Stimulated activated naive B cell treated with anti-CD40 and anti-IgM and Interleukin-4, amounts not matched to agents 10 μg/mL and 1 μg/mL and 100 μg/mL, for 72 hours (primary cell): ENCODE measurements around the gene NAV2.

Experiments used
- ATAC-seq, 2 donors: fragments of 150-1000 bp; cut with Tn5 transposase; replicated peaks; 2 replicates each; pipeline ENCODE4 v1.10.0; 2021; ENCODE audit warnings: moderate library complexity in 1 of 2
- DNase-seq: peaks from one replicate; pipeline ENCODE4 v3.0.0; 2021
- H3K27ac Mint-ChIP-seq: one replicate; pipeline ENCODE4 v1.8.0; 2022; ENCODE audit warnings: mild to moderate bottlenecking, mixed read lengths
- H3K27me3 Mint-ChIP-seq, 2 donors: one replicate each; pipeline ENCODE4 v1.8.0; 2022; ENCODE audit warnings: mixed read lengths in 2 of 2
- H3K36me3 Mint-ChIP-seq, 2 donors: one replicate each; pipeline ENCODE4 v1.8.0; 2022; ENCODE audit warnings: mixed read lengths in 2 of 2, mild to moderate bottlenecking in 1 of 2
- H3K4me1 Mint-ChIP-seq, 2 donors: one replicate each; pipeline ENCODE4 v1.8.0; 2022; ENCODE audit warnings: mixed read lengths in 2 of 2, mild to moderate bottlenecking in 1 of 2
- H3K4me3 Mint-ChIP-seq, 2 donors: one replicate each; pipeline ENCODE4 v1.8.0; 2022; ENCODE audit warnings: mild to moderate bottlenecking in 2 of 2, mixed read lengths in 2 of 2, moderate library complexity in 1 of 2
- H3K9me3 Mint-ChIP-seq, 2 donors: one replicate each; pipeline ENCODE4 v1.8.0; 2022; ENCODE audit warnings: mixed read lengths in 2 of 2, mild to moderate bottlenecking in 1 of 2

Gene NAV2

GRCh38 chr11:19852288-19852687 lies 139.7 kb downstream of the NAV2 start:
- H3K9me3 Mint-ChIP-seq = peaks cover 3 to 4% of the 10 kb centered on the region in 2 donors
- H3K4me3 Mint-ChIP-seq = no peak overlapping the region
- no peaks in the 10 kb centered on the region for H3K27me3 Mint-ChIP-seq
- H3K27ac Mint-ChIP-seq = no peak overlapping the region
- H3K36me3 Mint-ChIP-seq = peaks cover 0 to 4% of the 10 kb centered on the region in 2 donors
- ATAC-seq (no peak), DNase-seq (no peak)
- H3K4me1 Mint-ChIP-seq = no peaks in the 10 kb centered on the region

- ATAC-seq = no peak
- H3K4me1 Mint-ChIP-seq = no peaks in the 10 kb centered on the region
- H3K9me3 Mint-ChIP-seq = peaks cover 3 to 4% of the 10 kb centered on the region in 2 donors
- no peaks in the 10 kb centered on the region for H3K27me3 Mint-ChIP-seq
- H3K27ac Mint-ChIP-seq = no peak overlapping the region
- peaks cover 0 to 4% of the 10 kb centered on the region in 2 donors for H3K36me3 Mint-ChIP-seq
- H3K4me3 Mint-ChIP-seq = no peak overlapping the region
- no peak for DNase-seq
These were observed 140.4 kb downstream of the NAV2 start for GRCh38 chr11:19853016-19853415.

GRCh38 chr11:19853920-19854319 lies 141.3 kb downstream of the NAV2 start:
- DNase-seq = no peak
- no peak overlapping the region for H3K27ac Mint-ChIP-seq
- peaks cover 0 to 4% of the 10 kb centered on the region in 2 donors for H3K36me3 Mint-ChIP-seq
- no peaks in the 10 kb centered on the region for H3K27me3 Mint-ChIP-seq
- no peak overlapping the region for H3K4me3 Mint-ChIP-seq
- no peak for ATAC-seq
- H3K4me1 Mint-ChIP-seq = no peaks in the 10 kb centered on the region
- peaks cover 3 to 4% of the 10 kb centered on the region in 2 donors for H3K9me3 Mint-ChIP-seq

GRCh38 chr11:19861171-19861570 lies 148.5 kb downstream of the NAV2 start:
- Mint-ChIP-seq H3K27ac (no peak overlapping the region), H3K9me3 (peaks cover 0 to 2% of the 10 kb centered on the region in 2 donors), H3K27me3 (peaks cover 0 to 11% of the 10 kb centered on the region in 2 donors), H3K4me1 (no peaks in the 10 kb centered on the region), H3K4me3 (no peak overlapping the region), H3K36me3 (no peaks in the 10 kb centered on the region)
- DNase-seq = no peak
- ATAC-seq = no peak

GRCh38 chr11:19862091-19862490 lies 149.5 kb downstream of the NAV2 start:
- no peaks in the 10 kb centered on the region for H3K4me1 Mint-ChIP-seq
- peaks cover 0 to 2% of the 10 kb centered on the region in 2 donors for H3K9me3 Mint-ChIP-seq
- no peak for ATAC-seq
- DNase-seq = no peak
- peaks cover 0 to 11% of the 10 kb centered on the region in 2 donors for H3K27me3 Mint-ChIP-seq
- no peak overlapping the region for H3K4me3 Mint-ChIP-seq
- no peak overlapping the region for H3K27ac Mint-ChIP-seq
- H3K36me3 Mint-ChIP-seq = no peaks in the 10 kb centered on the region

- DNase-seq = no peak
- H3K27ac Mint-ChIP-seq = no peak overlapping the region
- ATAC-seq = no peak
- no peak overlapping the region for H3K4me3 Mint-ChIP-seq
- H3K9me3 Mint-ChIP-seq = peaks cover 0 to 2% of the 10 kb centered on the region in 2 donors
- H3K4me1 Mint-ChIP-seq = no peaks in the 10 kb centered on the region
- no peaks in the 10 kb centered on the region for H3K36me3 Mint-ChIP-seq
- peaks cover 0 to 11% of the 10 kb centered on the region in 2 donors for H3K27me3 Mint-ChIP-seq
These were observed 151.8 kb downstream of the NAV2 start for GRCh38 chr11:19864141-19865140.

- H3K27me3 Mint-ChIP-seq = peaks cover 0 to 11% of the 10 kb centered on the region in 2 donors
- peaks cover 0 to 2% of the 10 kb centered on the region in 2 donors for H3K9me3 Mint-ChIP-seq
- DNase-seq (no peak), ATAC-seq (no peak)
- no peak overlapping the region for H3K27ac Mint-ChIP-seq
- no peaks in the 10 kb centered on the region for H3K36me3 Mint-ChIP-seq
- no peak overlapping the region for H3K4me3 Mint-ChIP-seq
- no peaks in the 10 kb centered on the region for H3K4me1 Mint-ChIP-seq
These were observed 153.4 kb downstream of the NAV2 start for GRCh38 chr11:19866037-19866436.

GRCh38 chr11:19866521-19866920 lies 153.9 kb downstream of the NAV2 start:
- DNase-seq = no peak
- Mint-ChIP-seq H3K36me3 (no peaks in the 10 kb centered on the region), H3K27me3 (peaks cover 0 to 11% of the 10 kb centered on the region in 2 donors), H3K9me3 (peaks cover 0 to 2% of the 10 kb centered on the region in 2 donors), H3K4me3 (no peak overlapping the region), H3K4me1 (no peaks in the 10 kb centered on the region), H3K27ac (no peak overlapping the region)
- ATAC-seq = no peak

GRCh38 chr11:19867064-19867463 lies 154.4 kb downstream of the NAV2 start:
- Mint-ChIP-seq H3K27me3 (peaks cover 0 to 11% of the 10 kb centered on the region in 2 donors), H3K36me3 (no peaks in the 10 kb centered on the region), H3K4me3 (no peak overlapping the region), H3K4me1 (no peaks in the 10 kb centered on the region), H3K27ac (no peak overlapping the region), H3K9me3 (peaks cover 0 to 2% of the 10 kb centered on the region in 2 donors)
- no peak for ATAC-seq
- no peak for DNase-seq

- Mint-ChIP-seq H3K9me3 (peaks cover 0 to 2% of the 10 kb centered on the region in 2 donors), H3K4me3 (no peak overlapping the region)
- ATAC-seq = no peak
These were observed 155.7 kb downstream of the NAV2 start for GRCh38 chr11:19868281-19868821.

GRCh38 chr11:19868871-19869270 lies 156.2 kb downstream of the NAV2 start:
- Mint-ChIP-seq H3K27me3 (peaks cover 0 to 11% of the 10 kb centered on the region in 2 donors), H3K27ac (no peak overlapping the region), H3K4me3 (no peak overlapping the region), H3K36me3 (no peaks in the 10 kb centered on the region), H3K4me1 (no peaks in the 10 kb centered on the region), H3K9me3 (peaks cover 0 to 2% of the 10 kb centered on the region in 2 donors)
- no peak for DNase-seq
- ATAC-seq = no peak

More at GRCh38 chr11:19868281-19868821, 155.7 kb downstream of the NAV2 start:
- no peak overlapping the region for H3K27ac Mint-ChIP-seq
- H3K36me3 Mint-ChIP-seq = no peaks in the 10 kb centered on the region
- DNase-seq = no peak
- H3K27me3 Mint-ChIP-seq = peaks cover 0 to 11% of the 10 kb centered on the region in 2 donors
- H3K4me1 Mint-ChIP-seq = no peaks in the 10 kb centered on the region

GRCh38 chr11:19869466-19869865 lies 156.8 kb downstream of the NAV2 start:
- Mint-ChIP-seq H3K36me3 (no peaks in the 10 kb centered on the region), H3K9me3 (peaks cover 0 to 2% of the 10 kb centered on the region in 2 donors), H3K27me3 (peaks cover 0 to 7% of the 10 kb centered on the region in 2 donors), H3K4me1 (no peaks in the 10 kb centered on the region), H3K4me3 (no peak overlapping the region), H3K27ac (no peak overlapping the region)
- ATAC-seq (no peak), DNase-seq (no peak)

- H3K4me1 Mint-ChIP-seq = no peaks in the 10 kb centered on the region
- DNase-seq (no peak), ATAC-seq (no peak)
- H3K9me3 Mint-ChIP-seq = no peaks in the 10 kb centered on the region
- no peak overlapping the region for H3K27ac Mint-ChIP-seq
- H3K36me3 Mint-ChIP-seq = no peaks in the 10 kb centered on the region
- peaks cover 0 to 1% of the 10 kb centered on the region in 2 donors for H3K27me3 Mint-ChIP-seq
- H3K4me3 Mint-ChIP-seq = no peak overlapping the region
These were observed 157.4 kb downstream of the NAV2 start for GRCh38 chr11:19869946-19870589.

- H3K4me1 Mint-ChIP-seq = no peaks in the 10 kb centered on the region
- DNase-seq = no peak
- H3K9me3 Mint-ChIP-seq = no peaks in the 10 kb centered on the region
- no peak for ATAC-seq
- no peak overlapping the region for H3K4me3 Mint-ChIP-seq
- H3K27me3 Mint-ChIP-seq = no peaks in the 10 kb centered on the region
- no peaks in the 10 kb centered on the region for H3K36me3 Mint-ChIP-seq
- no peak overlapping the region for H3K27ac Mint-ChIP-seq
These were observed 158.9 kb downstream of the NAV2 start for GRCh38 chr11:19871531-19871930.
